Thyroid gland (tissue), 4 donors: ENCODE results near the gene EEFSEC. TPM values are rescaled to one million over a fixed set of nuclear protein-coding genes. Genes with fewer than 3 reads are reported as not detected.

ENCODE experiments used
- DNase-seq, 2 donors: peaks; one replicate each; pipeline ENCODE4 v3.0.0-alpha.2; 2019
- H3K27ac ChIP-seq, 3 donors: fragments of 200-600 bp; sonication (generic); 1 replicate in 2 of 3; 2 replicates in 1 of 3; pipeline ENCODE4 v1.5.1; 2016 to 2019; ENCODE audit warnings: mild to moderate bottlenecking in 1 of 3, moderate library complexity in 1 of 3
- H3K27me3 ChIP-seq: fragments of 200-600 bp; sonication (generic); one replicate; pipeline ENCODE4 v1.5.1; 2019
- H3K36me3 ChIP-seq, 2 donors: fragments of 200-600 bp; sonication (generic); one replicate each; pipeline ENCODE4 v1.5.1; 2016 to 2019
- H3K4me1 ChIP-seq, 2 donors: fragments of 200-600 bp; sonication (generic); one replicate each; pipeline ENCODE4 v1.5.1; 2017 to 2019
- H3K4me3 ChIP-seq, 3 donors: fragments of 200-600 bp; sonication (generic); replicated peaks in 1 of 3; 1 replicate in 2 of 3; 2 replicates in 1 of 3; pipeline ENCODE4 v1.5.1; 2016; ENCODE audit warnings: mild to moderate bottlenecking in 1 of 3
- H3K9me3 ChIP-seq: fragments of 200-600 bp; sonication (generic); one replicate; pipeline ENCODE4 v1.5.1; 2017
- CTCF ChIP-seq, 6 experiments: fragments of 200-600 bp in 3 of 6; fragments of 450-650 bp in 3 of 6; sonication (generic) in 3 of 6; IDR thresholded peaks; one replicate each; pipeline ENCODE4 v1.5.1; 2016 to 2019; ENCODE audit warnings: antibody characterized with exemption in 6 of 6, mild to moderate bottlenecking in 2 of 6, inconsistent platforms in 1 of 6, moderate library complexity in 1 of 6
- POLR2A ChIP-seq, 2 donors: fragments of 450-650 bp; IDR thresholded peaks; one replicate each; pipeline ENCODE4 v1.6.1; 2017; ENCODE audit warnings: antibody characterized with exemption in 2 of 2, mild to moderate bottlenecking in 2 of 2, moderate library complexity in 1 of 2
- WGBS, 2 donors: methylation state at CpG; one replicate each; pipeline ENCODE4 v1.1.5; 2017; 5-methylcytosine and 5-hydroxymethylcytosine counted together
- intact Hi-C: fragments of 100-400 bp; cut with DNase I; formaldehyde crosslinking; loops from one replicate; pipeline ENCODE4 v1.15.1; 2023
- total RNA-seq, 4 donors: library from RNA; depleted of rRNA; stranded (reverse); fragments of >200 nt; gene quantifications; one replicate each; pipeline ENCODE4 v1.2.3, GENCODE V29; 2016

EEFSEC gene
- total RNA-seq, 4 donors from 2014 or later: 13.3 to 26.6 (median 21.7) TPM

DNA sequence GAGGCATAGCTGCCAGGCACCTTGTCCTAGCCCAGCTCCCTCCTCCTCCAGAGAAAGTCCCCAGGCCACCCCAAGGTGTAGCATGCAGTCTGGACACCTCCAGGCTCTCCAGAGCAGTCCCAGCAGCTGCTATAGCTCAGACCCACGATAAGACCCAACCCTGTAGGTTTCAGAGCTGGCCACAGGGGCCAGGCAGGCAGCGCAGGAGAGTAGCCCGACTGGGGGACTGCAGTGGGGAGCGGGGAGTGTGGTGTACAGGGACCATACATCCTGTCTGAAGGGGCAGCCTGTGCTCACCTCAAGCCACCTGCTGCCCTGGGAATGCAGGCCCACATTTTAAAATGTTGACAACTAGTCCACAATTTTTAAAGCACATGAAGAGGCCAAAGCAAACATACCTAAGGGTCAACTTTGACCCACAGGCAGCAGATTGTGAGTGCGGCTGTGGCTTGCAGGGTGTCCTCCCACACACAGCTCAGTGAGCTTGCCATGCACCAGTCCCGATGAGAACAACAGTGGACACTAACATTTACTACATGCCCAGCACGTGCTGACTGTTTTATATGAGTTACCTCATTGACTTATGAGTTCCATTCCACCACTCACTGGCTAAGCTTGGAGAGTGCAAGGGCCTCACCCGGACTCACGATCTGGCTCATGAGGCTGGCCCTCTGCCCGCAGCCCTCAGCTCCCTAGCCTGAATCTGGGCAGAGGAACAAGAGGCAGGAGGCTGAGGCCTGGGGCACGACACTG, 232.0 kb downstream of the EEFSEC start:
- Histone ChIP-seq H3K27ac (peak overlapping the region in 2 of 3 donors; percentile 9 to 53), H3K9me3 (no peaks in the 10 kb centered on the region), H3K4me1 (peaks cover 25 to 32% of the 10 kb centered on the region in 2 donors), H3K36me3 (no peaks in the 10 kb centered on the region), H3K4me3 (no peak overlapping the region), H3K27me3 (no peaks in the 10 kb centered on the region)
- intact Hi-C loops: no loop called here
- TF ChIP-seq CTCF (IDR thresholded peaks at IDR 0.05): no peak
- no peak for TF ChIP-seq POLR2A (IDR thresholded peaks at IDR 0.05)
- peak; percentile 93 for DNase-seq
- WGBS, 2 donors: 32 to 49% methylated on average over 7 to 11 of the region's 11 CpGs

DNA sequence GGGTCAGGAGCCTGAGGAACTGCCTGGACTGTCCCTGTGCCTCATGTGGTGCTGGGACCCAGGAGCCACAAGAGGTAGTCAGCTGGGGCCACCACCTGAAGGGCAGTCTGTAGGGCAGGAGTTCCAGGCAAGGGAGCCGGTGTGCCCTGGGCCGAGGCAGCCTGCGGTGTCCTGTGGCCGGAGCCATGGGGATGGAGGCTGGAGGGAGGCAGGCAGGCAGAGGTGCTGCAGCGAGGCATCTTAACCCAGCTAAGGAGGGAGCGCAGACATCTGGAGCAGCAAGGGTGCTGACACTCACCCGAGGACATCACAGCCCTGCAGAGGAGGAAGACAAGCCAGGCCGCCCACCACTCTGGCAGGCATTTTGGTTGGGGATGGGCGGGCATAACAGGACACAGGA, 235.7 kb downstream of the EEFSEC start:
- 90 to 97% methylated on average over 6 of the region's 9 CpGs for WGBS, 2 donors
- no peaks in the 10 kb centered on the region for H3K9me3 ChIP-seq
- H3K36me3 ChIP-seq: no peaks in the 10 kb centered on the region
- peaks cover 10 to 14% of the 10 kb centered on the region in 2 donors for H3K4me1 ChIP-seq
- intact Hi-C loops: no loop called here
- TF ChIP-seq POLR2A (IDR thresholded peaks at IDR 0.05): no peak
- TF ChIP-seq CTCF (IDR thresholded peaks at IDR 0.05): no peak
- no peaks in the 10 kb centered on the region for H3K27me3 ChIP-seq
- no peak overlapping the region for H3K27ac ChIP-seq
- no peak for DNase-seq
- H3K4me3 ChIP-seq: no peak overlapping the region

DNA sequence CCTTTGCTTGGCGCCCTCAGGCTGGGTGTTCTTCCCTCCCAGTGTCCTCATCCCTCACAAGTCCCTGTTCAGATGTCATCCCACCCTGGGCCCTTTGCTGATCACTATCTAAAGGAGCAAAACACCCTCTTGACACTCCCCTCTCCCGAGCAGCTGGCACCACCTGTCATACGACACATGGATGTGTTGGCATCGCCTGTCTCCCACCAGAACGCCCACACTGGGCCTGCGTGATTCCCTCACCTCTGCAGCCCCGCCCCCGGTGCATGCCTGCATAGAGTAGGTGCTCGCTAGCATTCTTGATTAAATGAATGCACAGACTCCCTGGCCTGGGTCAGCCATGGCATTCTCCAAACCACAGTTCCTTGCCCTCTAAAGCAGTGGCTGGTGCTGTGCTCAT, 237.6 kb downstream of the EEFSEC start:
- H3K36me3 ChIP-seq: no peaks in the 10 kb centered on the region
- intact Hi-C loops: no loop called here
- no peaks in the 10 kb centered on the region for H3K27me3 ChIP-seq
- DNase-seq: no peak
- H3K9me3 ChIP-seq: no peaks in the 10 kb centered on the region
- TF ChIP-seq POLR2A (IDR thresholded peaks at IDR 0.05) (no peak), CTCF (IDR thresholded peaks at IDR 0.05) (no peak)
- whole genome bisulfite sequencing, 2 donors: 96 to 99% methylated on average over 9 of the region's 9 CpGs
- H3K4me1 ChIP-seq: peaks cover 0 to under 1% of the 10 kb centered on the region in 2 donors
- H3K4me3 ChIP-seq: no peak overlapping the region
- no peak overlapping the region for H3K27ac ChIP-seq

GRCh38 chr3:128392021-128392420, 238.7 kb downstream of the EEFSEC start:
- DNase-seq: no peak
- no peaks in the 10 kb centered on the region for H3K27me3 ChIP-seq
- no peaks in the 10 kb centered on the region for H3K4me1 ChIP-seq
- no peak overlapping the region for H3K27ac ChIP-seq
- intact Hi-C loops: no loop called here
- WGBS, 2 donors: 89 to 100% methylated on average over 3 to 6 of the region's 7 CpGs
- no peaks in the 10 kb centered on the region for H3K36me3 ChIP-seq
- H3K4me3 ChIP-seq: no peak overlapping the region
- no peaks in the 10 kb centered on the region for H3K9me3 ChIP-seq
- TF ChIP-seq CTCF (IDR thresholded peaks at IDR 0.05) (no peak), POLR2A (IDR thresholded peaks at IDR 0.05) (no peak)

- TF ChIP-seq POLR2A (IDR thresholded peaks at IDR 0.05) (no peak), CTCF (IDR thresholded peaks at IDR 0.05) (no peak)
- DNase-seq: no peak
- H3K4me3 ChIP-seq: no peak overlapping the region
- no peaks in the 10 kb centered on the region for H3K4me1 ChIP-seq
- no peaks in the 10 kb centered on the region for H3K27me3 ChIP-seq
- H3K9me3 ChIP-seq: no peaks in the 10 kb centered on the region
- intact Hi-C loops: no loop called here
- no peaks in the 10 kb centered on the region for H3K36me3 ChIP-seq
- 89 to 90% methylated on average over 7 of the region's 7 CpGs for WGBS, 2 donors
- H3K27ac ChIP-seq: no peak overlapping the region
Observed at GRCh38 chr3:128392818-128393544, 239.7 kb downstream of the EEFSEC start.
